GM12801 (cell line): ENCODE data around the gene MOCS1.

Experiments used
- CTCF ChIP-seq: IDR thresholded peaks from one replicate; pipeline ENCODE4 v1.5.1; 2011; ENCODE audit warnings: control low read depth; ENCODE audit not compliant: insufficient read length; ENCODE audit errors: extremely low read depth

Gene MOCS1

GRCh38 chr6:39953076-39953618 is 18.9 kb upstream of the MOCS1 start:
- TF ChIP-seq CTCF = no peak

GRCh38 chr6:39952167-39952566 is 17.9 kb upstream of the MOCS1 start:
- TF ChIP-seq CTCF = no peak

GRCh38 chr6:39951716-39952115 is 17.5 kb upstream of the MOCS1 start:
- TF ChIP-seq CTCF = no peak

- TF ChIP-seq CTCF = no peak
Observed at GRCh38 chr6:39951191-39951590, 16.9 kb upstream of the MOCS1 start.

GRCh38 chr6:39950125-39950720 is 16.0 kb upstream of the MOCS1 start:
- TF ChIP-seq CTCF = no peak

GRCh38 chr6:39948199-39948791 is 14.0 kb upstream of the MOCS1 start:
- TF ChIP-seq CTCF = no peak

GRCh38 chr6:39947611-39948068 is 13.4 kb upstream of the MOCS1 start:
- no peak for TF ChIP-seq CTCF
